ENCODE data around the gene PTGS2.

Gene PTGS2

GRCh38 chr1:186680245-186681061 is at the start of gene PTGS2:
PTGS2 (minus strand) TSS chr1:186680423; CDS start chr1:186680290, 133 bp downstream.
- DNase-seq (ENCODE audit: low read depth): peak; percentile 97

- DNase-seq (ENCODE audit: low read depth): peak; percentile 6
These were observed 42.6 kb upstream of the PTGS2 start for GRCh38 chr1:186722711-186723309.

GRCh38 chr1:186717286-186717685 is 37.1 kb upstream of the PTGS2 start:
- no peak for DNase-seq (ENCODE audit: low read depth)

- peak; percentile 21 for DNase-seq (ENCODE audit: low read depth)
These were observed 35.9 kb upstream of the PTGS2 start for GRCh38 chr1:186715887-186716809.

GRCh38 chr1:186710696-186711095 is 30.5 kb upstream of the PTGS2 start:
- DNase-seq (ENCODE audit: low read depth): no peak

GRCh38 chr1:186708694-186709097 is 28.5 kb upstream of the PTGS2 start:
- no peak for DNase-seq (ENCODE audit: low read depth)

GRCh38 chr1:186703209-186703766 is 23.1 kb upstream of the PTGS2 start:
- DNase-seq (ENCODE audit: low read depth): no peak

- no peak for DNase-seq (ENCODE audit: low read depth)
These were observed 20.5 kb upstream of the PTGS2 start for GRCh38 chr1:186700722-186701121.

- no peak for DNase-seq (ENCODE audit: low read depth)
These were observed 19.3 kb upstream of the PTGS2 start for GRCh38 chr1:186699519-186699918.

GRCh38 chr1:186689907-186690306 is 9.7 kb upstream of the PTGS2 start:
- no peak for DNase-seq (ENCODE audit: low read depth)

- no peak for DNase-seq (ENCODE audit: low read depth)
These were observed 9.2 kb upstream of the PTGS2 start for GRCh38 chr1:186689376-186689775.

GRCh38 chr1:186683652-186684410 is 3.6 kb upstream of the PTGS2 start:
- DNase-seq (ENCODE audit: low read depth): no peak

GRCh38 chr1:186682736-186683135 is 2.5 kb upstream of the PTGS2 start:
- peak; percentile 47 for DNase-seq (ENCODE audit: low read depth)

GRCh38 chr1:186681801-186682200 is 1.6 kb upstream of the PTGS2 start:
- peak; percentile 79 for DNase-seq (ENCODE audit: low read depth)

- DNase-seq (ENCODE audit: low read depth): no peak
These were observed 898 bp upstream of the PTGS2 start for GRCh38 chr1:186681121-186681520.

GRCh38 chr1:186679924-186680244 is 339 bp downstream of the PTGS2 start:
- no peak for DNase-seq (ENCODE audit: low read depth)

GRCh38 chr1:186678155-186678554 is 2.1 kb downstream of the PTGS2 start:
- DNase-seq (ENCODE audit: low read depth): no peak

- no peak for DNase-seq (ENCODE audit: low read depth)
These were observed 7.6 kb downstream of the PTGS2 start for GRCh38 chr1:186672596-186672995.

- no peak for DNase-seq (ENCODE audit: low read depth)
These were observed 8.1 kb downstream of the PTGS2 start for GRCh38 chr1:186672131-186672530.

- DNase-seq (ENCODE audit: low read depth): no peak
These were observed 8.9 kb downstream of the PTGS2 start for GRCh38 chr1:186671136-186671825.
